ENCODE measurements around the gene C1QA. TPM values are rescaled to one million over a fixed set of nuclear protein-coding genes. Genes with fewer than 3 reads are reported as not detected.

The C1QA gene
- polyA plus RNA-seq, 1 donor (not counting 4 experiments of a cell fraction or from before 2014, with no cell fraction given) = not detected

GRCh38 chr1:22650089-22650693 lies 13.8 kb downstream of the C1QA start:
- FAIRE-seq (no peak), DNase-seq (ENCODE audit: low read depth, low spot score) (no peak)
- H3K79me2 ChIP-seq (ENCODE audit: control insufficient read depth, insufficient read depth, low read length) = no peaks in the 10 kb centered on the region
- no peaks in the 10 kb centered on the region for H3K27me3 ChIP-seq (ENCODE audit: control insufficient read depth, extremely low read depth, insufficient read depth, low read length)
- TF ChIP-seq CTCF (optimal IDR thresholded peaks at IDR 0.05 in 1 of 3, IDR thresholded peaks at IDR 0.05 in 1 of 3, conservative IDR thresholded peaks at IDR 0.05 in 1 of 3; ENCODE audit: extremely low read depth in 1 of 3, insufficient read depth in 2 of 3, low read length in 3 of 3) (no peak), EZH2 (IDR thresholded peaks at IDR 0.05; ENCODE audit: low read length) (no peak)
- dilution Hi-C loops (cut with MboI; ENCODE audit: extremely low pct_ligation_motif_present, low sequenced_read_pairs) = no loop called here
- no peak overlapping the region for H3K4me2 ChIP-seq (ENCODE audit: control insufficient read depth, extremely low read depth, insufficient read depth, low read depth, low read length)
- no peak overlapping the region for H3K27ac ChIP-seq (ENCODE audit: control insufficient read depth, insufficient read depth, low read length)
- no peak overlapping the region for H3K9ac ChIP-seq (ENCODE audit: control insufficient read depth, extremely low read depth, insufficient read depth, low read length)
- no peaks in the 10 kb centered on the region for H4K20me1 ChIP-seq (ENCODE audit: control insufficient read depth, extremely low read depth, insufficient read depth, low read length)
- H2AFZ ChIP-seq (ENCODE audit: control insufficient read depth, low read length) = no peak overlapping the region
- H3K4me1 ChIP-seq (ENCODE audit: control insufficient read depth, extremely low read depth, insufficient read depth, low read length) = no peaks in the 10 kb centered on the region
- no peaks in the 10 kb centered on the region for H3K36me3 ChIP-seq (ENCODE audit: control insufficient read depth in 2 of 2, extremely low read depth in 1 of 2, insufficient read depth in 2 of 2, low read length in 2 of 2)
- H3K4me3 ChIP-seq (ENCODE audit: control insufficient read depth in 2 of 3, extremely low read depth in 1 of 3, insufficient read depth in 2 of 3, low read depth in 1 of 3, low read length in 3 of 3) = no peak overlapping the region
- H3K9me1 ChIP-seq (ENCODE audit: control insufficient read depth, extremely low read depth, insufficient read depth, low read length) = no peaks in the 10 kb centered on the region
- no peaks in the 10 kb centered on the region for H3K9me3 ChIP-seq (ENCODE audit: control insufficient read depth, low read depth, low read length)

- Histone ChIP-seq H3K4me2 (ENCODE audit: control insufficient read depth, extremely low read depth, insufficient read depth, low read depth, low read length) (no peak overlapping the region), H3K27me3 (ENCODE audit: control insufficient read depth, extremely low read depth, insufficient read depth, low read length) (peaks cover 4% of the 10 kb centered on the region), H3K9me1 (ENCODE audit: control insufficient read depth, extremely low read depth, insufficient read depth, low read length) (no peaks in the 10 kb centered on the region), H3K9me3 (ENCODE audit: control insufficient read depth, low read depth, low read length) (no peaks in the 10 kb centered on the region), H4K20me1 (ENCODE audit: control insufficient read depth, extremely low read depth, insufficient read depth, low read length) (no peaks in the 10 kb centered on the region), H3K9ac (ENCODE audit: control insufficient read depth, extremely low read depth, insufficient read depth, low read length) (no peak overlapping the region), H3K79me2 (ENCODE audit: control insufficient read depth, insufficient read depth, low read length) (no peaks in the 10 kb centered on the region), H3K4me1 (ENCODE audit: control insufficient read depth, extremely low read depth, insufficient read depth, low read length) (no peaks in the 10 kb centered on the region), H2AFZ (ENCODE audit: control insufficient read depth, low read length) (no peak overlapping the region), H3K4me3 (ENCODE audit: control insufficient read depth in 2 of 3, extremely low read depth in 1 of 3, insufficient read depth in 2 of 3, low read depth in 1 of 3, low read length in 3 of 3) (no peak overlapping the region), H3K36me3 (ENCODE audit: control insufficient read depth in 2 of 2, extremely low read depth in 1 of 2, insufficient read depth in 2 of 2, low read length in 2 of 2) (no peaks in the 10 kb centered on the region), H3K27ac (ENCODE audit: control insufficient read depth, insufficient read depth, low read length) (no peak overlapping the region)
- no peak for FAIRE-seq
- no peak for DNase-seq (ENCODE audit: low read depth, low spot score)
- dilution Hi-C loops (cut with MboI; ENCODE audit: extremely low pct_ligation_motif_present, low sequenced_read_pairs) = no loop called here
- TF ChIP-seq CTCF (optimal IDR thresholded peaks at IDR 0.05 in 1 of 3, IDR thresholded peaks at IDR 0.05 in 1 of 3, conservative IDR thresholded peaks at IDR 0.05 in 1 of 3; ENCODE audit: extremely low read depth in 1 of 3, insufficient read depth in 2 of 3, low read length in 3 of 3) (no peak), EZH2 (IDR thresholded peaks at IDR 0.05; ENCODE audit: low read length) (no peak)
These were observed 15.8 kb downstream of the C1QA start for GRCh38 chr1:22651941-22652856.

Measured in keratinocyte (primary cell).